ES-I3 (cell line): ENCODE measurements around the gene SMARCA2.
A peak's percentile ranks its signal among the peaks of the same experiment; 100 is the strongest.

Experiments used
- H3K36me3 ChIP-seq: 2 replicates; pipeline ENCODE4 v1.6.1; 2013; ENCODE audit warnings: mild to moderate bottlenecking, low read length, control low read depth, moderate library complexity; ENCODE audit not compliant: insufficient read depth
- H3K4me1 ChIP-seq: 2 replicates; pipeline ENCODE4 v1.6.1; 2013; ENCODE audit warnings: mild to moderate bottlenecking, control low read depth, low read length; ENCODE audit not compliant: insufficient read depth
- H3K9ac ChIP-seq: 2 replicates; pipeline ENCODE4 v1.6.1; 2013; ENCODE audit warnings: low read depth, mild to moderate bottlenecking, low read length, moderate library complexity
- H3K9me3 ChIP-seq: 2 replicates; pipeline ENCODE4 v1.6.1; 2013; ENCODE audit warnings: mild to moderate bottlenecking, low read length, moderate library complexity; ENCODE audit not compliant: control insufficient read depth, insufficient read depth

SMARCA2 gene

GRCh38 chr9:2041736-2042135 is 26.6 kb downstream of the SMARCA2 start:
- H3K9ac ChIP-seq, result no peak overlapping the region
- no peaks in the 10 kb centered on the region for H3K9me3 ChIP-seq
- H3K4me1 ChIP-seq, result no peaks in the 10 kb centered on the region
- H3K36me3 ChIP-seq, result no peaks in the 10 kb centered on the region

DNA sequence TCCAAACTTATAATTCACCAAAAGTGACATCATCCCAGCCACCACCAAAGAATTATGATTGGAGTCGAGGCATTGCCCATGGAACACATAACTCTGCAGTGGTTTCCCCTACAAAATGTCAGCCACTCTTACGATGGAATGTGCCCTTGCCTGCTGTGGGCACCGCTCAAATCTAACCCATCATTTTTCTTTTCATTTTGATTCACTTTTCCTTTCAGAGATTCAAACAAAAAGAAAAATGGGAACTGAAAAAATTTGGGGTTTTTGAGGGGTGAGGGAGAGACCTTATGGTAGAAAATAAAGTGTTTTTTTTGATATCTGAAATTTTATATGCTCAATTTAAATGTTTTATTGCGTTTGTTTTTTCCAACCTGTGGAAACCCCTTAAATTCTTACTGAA is 28.1 kb downstream of the SMARCA2 start:
- Histone ChIP-seq H3K9ac (no peak overlapping the region), H3K36me3 (no peaks in the 10 kb centered on the region), H3K9me3 (no peaks in the 10 kb centered on the region), H3K4me1 (no peaks in the 10 kb centered on the region)

DNA sequence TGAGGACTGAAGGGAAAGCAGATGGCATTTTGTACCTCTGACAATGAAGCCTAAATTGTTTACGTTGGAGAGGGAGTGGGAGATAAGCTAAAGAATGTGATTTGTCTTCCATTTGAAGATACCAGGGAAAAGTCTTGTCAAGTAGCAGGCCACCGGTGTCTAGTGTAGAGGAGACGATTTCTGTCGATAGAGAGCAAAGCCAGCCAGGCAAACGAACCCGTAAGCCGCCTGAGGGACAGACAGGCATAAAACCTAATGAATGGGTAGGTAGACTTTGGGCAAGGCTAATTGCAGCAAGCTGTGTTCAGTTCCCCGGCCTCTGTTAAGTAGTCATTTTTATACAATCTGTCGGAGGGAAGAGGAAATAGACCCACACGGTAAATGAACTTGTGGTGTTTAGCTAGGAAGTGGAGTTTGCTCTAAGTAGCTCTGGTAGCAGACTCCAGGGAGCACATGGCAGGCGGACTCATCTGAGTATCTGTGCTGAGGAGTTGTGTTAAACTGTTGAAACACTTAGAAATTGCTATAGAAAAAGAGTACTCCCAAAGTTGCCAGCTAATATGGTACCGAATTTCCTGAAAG is 28.8 kb downstream of the SMARCA2 start:
- H3K9me3 ChIP-seq, result no peaks in the 10 kb centered on the region
- no peaks in the 10 kb centered on the region for H3K36me3 ChIP-seq
- H3K9ac ChIP-seq, result no peak overlapping the region
- no peaks in the 10 kb centered on the region for H3K4me1 ChIP-seq

GRCh38 chr9:2047144-2047671 is 32.1 kb downstream of the SMARCA2 start:
- H3K36me3 ChIP-seq, result no peaks in the 10 kb centered on the region
- H3K4me1 ChIP-seq, result no peaks in the 10 kb centered on the region; the same call in 1 of the 2 replicates
- H3K9me3 ChIP-seq, result no peaks in the 10 kb centered on the region
- peak overlapping the region; percentile 43; the same call in 1 of the 2 replicates for H3K9ac ChIP-seq

DNA sequence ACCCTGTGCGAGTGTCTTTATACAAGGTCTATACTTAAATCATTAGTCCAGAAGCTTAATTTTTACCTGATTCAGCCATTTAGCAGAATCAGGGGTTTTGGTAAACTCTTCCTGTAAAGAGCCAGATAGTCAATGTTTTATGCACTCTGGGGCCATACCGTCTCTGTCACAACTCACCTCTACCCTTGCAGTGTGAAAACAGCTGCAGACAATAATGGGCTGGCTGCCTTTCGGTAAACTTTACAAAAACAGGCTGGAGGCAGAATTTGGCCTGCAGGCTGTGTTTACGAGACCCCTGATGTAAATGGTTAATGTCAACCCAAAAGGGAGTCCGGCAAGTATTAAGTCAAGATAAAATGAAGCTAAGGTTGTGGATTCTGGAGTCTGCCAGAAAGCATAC is 32.8 kb downstream of the SMARCA2 start:
- H3K36me3 ChIP-seq, result no peaks in the 10 kb centered on the region
- H3K4me1 ChIP-seq, result no peaks in the 10 kb centered on the region; the same call in 1 of the 2 replicates
- H3K9me3 ChIP-seq, result no peaks in the 10 kb centered on the region
- H3K9ac ChIP-seq, result peak overlapping the region; percentile 43; the same call in 1 of the 2 replicates

GRCh38 chr9:2050236-2050635 is 35.1 kb downstream of the SMARCA2 start:
- Histone ChIP-seq H3K9me3 (no peaks in the 10 kb centered on the region), H3K9ac (no peak overlapping the region), H3K36me3 (no peaks in the 10 kb centered on the region), H3K4me1 (peaks cover under 1% of the 10 kb centered on the region)

DNA sequence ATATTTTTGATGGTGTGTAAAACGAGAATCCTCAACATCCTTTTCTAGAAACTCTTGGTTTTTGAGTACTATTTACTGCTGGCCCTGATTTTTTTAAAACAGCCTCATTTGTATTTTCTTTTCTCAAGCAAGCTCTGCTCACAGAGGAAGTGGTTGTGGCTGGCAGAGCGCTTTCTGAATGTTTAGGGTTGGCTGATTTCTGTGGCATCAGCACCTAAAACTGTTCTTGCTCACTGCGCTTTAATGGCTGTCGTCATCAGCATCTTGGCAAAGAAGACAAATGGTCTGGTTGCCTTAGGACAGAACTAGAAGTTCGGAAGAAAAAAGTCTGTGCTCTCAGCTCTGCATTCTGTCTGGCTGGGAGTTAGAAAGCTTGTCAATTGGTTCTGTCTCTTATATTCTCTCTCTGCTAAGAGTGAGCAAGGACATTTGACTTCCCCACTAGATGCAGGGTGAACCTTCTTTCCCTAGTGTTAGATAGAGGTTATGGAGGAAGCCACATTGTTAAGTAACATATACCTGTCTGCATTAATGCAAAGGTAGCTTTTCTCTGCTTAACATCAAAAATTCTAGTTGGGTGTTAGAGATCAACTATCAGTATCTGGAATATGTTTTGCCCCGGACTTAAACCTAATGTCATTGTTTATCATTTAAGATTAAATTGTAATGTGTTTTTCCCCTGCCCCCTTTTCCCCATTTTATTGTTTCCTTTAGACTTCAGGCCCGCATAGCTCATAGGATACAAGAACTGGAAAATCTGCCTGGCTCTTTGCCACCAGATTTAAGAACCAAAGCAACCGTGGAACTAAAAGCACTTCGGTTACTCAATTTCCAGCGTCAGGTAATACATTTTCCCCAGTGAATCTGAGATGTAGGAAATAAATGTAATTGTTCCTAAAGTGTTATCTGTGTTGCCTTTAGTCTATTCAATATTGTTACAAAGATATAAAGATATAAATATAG is 39.0 kb downstream of the SMARCA2 start:
- Histone ChIP-seq H3K9me3 (no peaks in the 10 kb centered on the region), H3K4me1 (peaks cover 4% of the 10 kb centered on the region), H3K9ac (no peak overlapping the region), H3K36me3 (no peaks in the 10 kb centered on the region)

GRCh38 chr9:2055203-2055658 is 40.1 kb downstream of the SMARCA2 start:
- Histone ChIP-seq H3K36me3 (no peaks in the 10 kb centered on the region), H3K9me3 (no peaks in the 10 kb centered on the region), H3K9ac (no peak overlapping the region), H3K4me1 (peaks cover 4% of the 10 kb centered on the region)

DNA sequence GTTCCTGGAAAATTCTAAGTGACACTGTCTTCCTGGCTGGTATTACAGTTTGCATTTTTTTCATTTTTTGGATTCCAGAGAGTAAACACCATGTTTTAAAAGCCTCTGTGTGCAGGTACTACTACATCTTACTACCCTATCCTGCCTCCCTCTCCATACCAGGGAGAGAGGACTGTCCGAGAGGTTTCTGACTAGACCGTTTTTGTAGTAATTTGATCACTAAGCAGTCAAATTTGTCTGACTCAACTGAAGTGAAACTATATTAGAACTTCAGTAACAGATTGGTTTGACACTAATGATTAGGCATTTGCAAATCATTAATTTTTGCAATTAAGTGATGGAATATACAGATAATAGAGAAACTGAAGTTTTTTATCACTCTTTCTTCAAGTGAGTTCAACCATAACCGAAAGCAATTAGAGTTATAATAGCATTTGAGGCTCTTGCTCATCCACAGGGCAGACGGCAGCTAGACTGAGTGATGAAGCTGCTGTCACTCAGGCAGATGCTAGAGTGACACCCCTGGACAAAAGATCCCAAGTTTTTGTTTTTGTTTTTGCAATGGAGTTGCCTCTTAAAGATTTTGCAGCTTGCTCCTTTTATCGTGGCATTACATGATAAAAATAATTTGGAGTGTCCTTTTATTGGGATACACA is 44.3 kb downstream of the SMARCA2 start:
- no peak overlapping the region for H3K9ac ChIP-seq
- peaks cover 4% of the 10 kb centered on the region; the same call in 1 of the 2 replicates for H3K4me1 ChIP-seq
- no peaks in the 10 kb centered on the region for H3K36me3 ChIP-seq

DNA sequence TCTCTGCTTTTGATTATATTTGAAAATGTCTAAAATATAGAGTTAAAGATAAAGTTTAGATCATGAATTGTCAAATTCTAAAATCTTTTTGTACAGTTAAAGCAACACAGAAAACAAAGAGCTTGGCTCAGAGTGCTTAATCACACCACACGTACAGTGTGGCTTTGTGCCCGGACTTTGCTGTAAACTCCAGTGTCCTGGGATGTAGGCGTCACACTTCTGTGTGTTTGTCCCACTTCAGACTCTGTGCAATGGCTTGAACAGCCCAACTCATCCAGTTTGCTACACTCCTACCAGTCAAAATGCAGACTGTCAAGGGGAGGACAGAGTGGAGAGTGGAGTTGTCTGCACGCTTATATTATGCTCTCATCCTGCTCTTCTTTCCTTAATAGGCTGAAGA is 45.3 kb downstream of the SMARCA2 start:
- Histone ChIP-seq H3K9me3 (no peaks in the 10 kb centered on the region), H3K36me3 (no peaks in the 10 kb centered on the region), H3K9ac (no peak overlapping the region), H3K4me1 (peaks cover 1% of the 10 kb centered on the region; the same call in 1 of the 2 replicates)

More for the DNA sequence above, 44.3 kb downstream of the SMARCA2 start:
- H3K9me3 ChIP-seq, result no peaks in the 10 kb centered on the region

DNA sequence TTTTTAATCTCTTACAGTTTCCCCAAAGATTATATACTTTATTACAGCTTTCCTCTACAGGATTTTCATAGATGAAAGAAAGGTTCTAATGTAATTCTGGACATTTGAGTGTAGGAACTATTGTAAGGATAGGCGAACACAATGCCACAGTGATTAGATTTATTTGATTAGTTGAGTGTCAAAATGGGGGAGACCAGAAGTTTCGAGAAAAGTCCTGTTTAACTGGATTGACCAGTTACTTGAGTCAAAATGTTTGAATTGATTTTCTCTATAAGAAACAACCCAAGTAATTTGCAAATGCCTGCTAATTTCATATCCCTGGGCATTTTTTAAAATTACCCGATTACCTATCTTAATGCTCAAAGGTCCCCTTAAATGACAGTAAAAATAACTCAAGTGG is 50.6 kb downstream of the SMARCA2 start:
- H3K36me3 ChIP-seq, result no peaks in the 10 kb centered on the region
- H3K9ac ChIP-seq, result no peak overlapping the region
- H3K9me3 ChIP-seq, result no peaks in the 10 kb centered on the region
- H3K4me1 ChIP-seq, result 0 out of 2 replicates have a peak, but pooled peaks cover 3% of the 10 kb centered on the region

- no peak overlapping the region for H3K9ac ChIP-seq
These were observed 51.4 kb downstream of the SMARCA2 start for GRCh38 chr9:2066312-2067273.

DNA sequence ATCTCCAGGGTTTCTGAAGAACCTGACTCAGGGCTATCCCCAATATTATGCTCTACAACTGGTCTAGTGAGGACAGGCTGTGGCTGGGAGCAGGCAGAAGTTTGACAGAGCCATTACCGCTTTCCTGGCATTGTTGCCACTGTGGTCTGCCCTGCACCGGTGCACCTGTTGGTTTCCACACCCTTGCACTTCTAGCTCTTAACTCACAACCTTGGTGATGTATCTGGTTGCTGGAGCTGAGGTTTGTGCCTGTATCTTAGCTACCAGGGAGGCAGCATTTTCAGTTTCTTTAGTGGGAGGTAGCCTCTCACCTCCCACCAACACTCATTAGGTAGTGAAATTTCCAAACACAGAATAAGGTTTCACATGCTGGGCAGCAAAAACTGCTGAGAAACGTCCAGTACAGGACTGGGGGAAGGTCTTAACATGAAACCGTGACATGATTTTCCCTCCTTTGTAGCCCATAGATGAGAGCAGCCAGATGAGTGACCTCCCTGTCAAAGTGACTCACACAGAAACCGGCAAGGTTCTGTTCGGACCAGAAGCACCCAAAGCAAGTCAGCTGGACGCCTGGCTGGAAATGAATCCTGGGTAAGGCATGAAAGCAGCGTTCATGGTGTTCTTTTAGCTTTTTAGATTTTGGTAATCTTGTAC is 57.7 kb downstream of the SMARCA2 start:
- Histone ChIP-seq H3K9ac (no peak overlapping the region), H3K36me3 (no peaks in the 10 kb centered on the region; the same call in 1 of the 2 replicates), H3K4me1 (no peaks in the 10 kb centered on the region)

More at GRCh38 chr9:2066312-2067273, 51.4 kb downstream of the SMARCA2 start:
- H3K4me1 ChIP-seq, result 0 out of 2 replicates have a peak, but pooled peaks cover 3% of the 10 kb centered on the region
- H3K36me3 ChIP-seq, result no peaks in the 10 kb centered on the region
- H3K9me3 ChIP-seq, result no peaks in the 10 kb centered on the region

More for the DNA sequence above, 57.7 kb downstream of the SMARCA2 start:
- no peaks in the 10 kb centered on the region for H3K9me3 ChIP-seq
